GM12878 (cell line): ENCODE measurements around the gene UCP1. TPM values are rescaled to one million over a fixed set of nuclear protein-coding genes. Genes with fewer than 3 reads are reported as not detected.

ENCODE experiments used
- BCLAF1 ChIP-seq: fragments of 450-650 bp; IDR thresholded peaks from 2 replicates; pipeline ENCODE4 v1.6.1; 2017; ENCODE audit warnings: antibody characterized with exemption, mild to moderate bottlenecking, moderate library complexity
- EZH2 ChIP-seq: IDR thresholded peaks from 2 replicates; pipeline ENCODE4 v1.6.1; 2012; ENCODE audit warnings: low read depth, mild to moderate bottlenecking, control low read depth, inconsistent platforms, low read length, borderline replicate concordance; ENCODE audit not compliant: control insufficient read depth
- HCFC1 ChIP-seq: fragments of 150-350 bp; IDR thresholded peaks from 2 replicates; pipeline ENCODE4 v1.6.1; 2014; ENCODE audit warnings: low read length
- HDAC2 ChIP-seq: fragments of 200-600 bp; sonication (generic); IDR thresholded peaks from 2 replicates; pipeline ENCODE4 v1.6.1; 2017
- JUNB ChIP-seq: IDR thresholded peaks from 2 replicates; pipeline ENCODE4 v1.6.1; 2016; ENCODE audit warnings: antibody characterized with exemption, mild to moderate bottlenecking
- NFIC ChIP-seq: IDR thresholded peaks from 2 replicates; pipeline ENCODE4 v1.6.1; 2012; ENCODE audit warnings: low read depth, mild to moderate bottlenecking, inconsistent platforms, low read length, moderate library complexity
- PAX5 ChIP-seq: IDR thresholded peaks from 2 replicates; pipeline ENCODE4 v1.6.1; 2011; ENCODE audit warnings: low read depth, low read length, borderline replicate concordance
- POLR2AphosphoS5 ChIP-seq: IDR thresholded peaks from 2 replicates; pipeline ENCODE4 v1.6.1; 2011; ENCODE audit warnings: mild to moderate bottlenecking, low read length, inconsistent platforms
- RCOR1 ChIP-seq: conservative IDR thresholded peaks from 2 replicates; pipeline ENCODE4 v1.6.1; 2012; ENCODE audit warnings: low read depth, low read length, improper control_type of control experiment
- polyA plus RNA-seq, 11 experiments: library from polyadenylated mRNA; depleted of rRNA in 4 of 11; unstranded in 6 of 11; stranded (reverse) in 5 of 11; fragments of >200 nt; fragmentation: Nextera tagmentation in 4 of 11; fragmentation: Illumina TruSeq in 1 of 11; extraction: Ambion mirVana in 4 of 11; extraction: Trizol in 1 of 11; gene quantifications; 1 replicate in 1 of 11; 2 replicates in 10 of 11; pipeline versions ENCODE4 v1.2.1 to v1.2.3, GENCODE V29; 2011 to 2016; ENCODE audit warnings: inconsistent platforms in 2 of 11, missing spikeins in 2 of 11, low read depth in 1 of 11
- total RNA-seq, 4 experiments: library from RNA; depleted of rRNA in 3 of 4; stranded (reverse); fragments of >200 nt in 3 of 4; fragmentation: Illumina TruSeq in 1 of 4; extraction: Trizol in 1 of 4; gene quantifications; 2 replicates each; pipeline versions ENCODE4 v1.2.1 to v1.2.3, GENCODE V29; 2013 to 2021

Gene UCP1
- total and polyA plus RNA-seq, 10 of the 15 experiments (the other 5 are each of a cell fraction or from before 2014, with no cell fraction given), result not detected

GRCh38 chr4:140523857-140524742 lies 44.7 kb downstream of the UCP1 start, which contains the start of gene ELMOD2 (continued):
- TF ChIP-seq HCFC1 (peak; percentile 59), EZH2 (no peak), POLR2AphosphoS5 (peak; percentile 92), RCOR1 (peak; percentile 64; the same call in 1 of the 2 replicates), HDAC2 (no peak), NFIC (no peak), PAX5 (no peak), JUNB (no peak), BCLAF1 (no peak)
